Neuron (in vitro differentiated cells): Measurements from ENCODE around the gene ACTN1.
"Not testable (repeated sequence)": the region's sequence is repeated elsewhere in the genome, so short reads cannot be mapped to it uniquely, and the experiment has no call there.

Experiments
- H2AFZ ChIP-seq: one replicate; pipeline ENCODE4 v1.6.1; 2013; ENCODE audit warnings: low read depth, mild to moderate bottlenecking, inconsistent platforms, low read length, moderate library complexity
- H3K27me3 ChIP-seq: one replicate; pipeline ENCODE4 v1.6.1; 2013; ENCODE audit warnings: low read length; ENCODE audit not compliant: insufficient read depth
- H3K36me3 ChIP-seq: one replicate; pipeline ENCODE4 v1.6.1; 2013; ENCODE audit warnings: low read length; ENCODE audit not compliant: insufficient read depth
- H3K4me1 ChIP-seq: one replicate; pipeline ENCODE4 v1.6.1; 2013; ENCODE audit warnings: low read length; ENCODE audit not compliant: insufficient read depth
- H3K4me3 ChIP-seq: 2 replicates; pipeline ENCODE4 v1.5.1; 2013; ENCODE audit warnings: mild to moderate bottlenecking, low read length, moderate library complexity
- H3K9me3 ChIP-seq: one replicate; pipeline ENCODE4 v1.6.1; 2013; ENCODE audit warnings: low read length

ACTN1 gene

DNA sequence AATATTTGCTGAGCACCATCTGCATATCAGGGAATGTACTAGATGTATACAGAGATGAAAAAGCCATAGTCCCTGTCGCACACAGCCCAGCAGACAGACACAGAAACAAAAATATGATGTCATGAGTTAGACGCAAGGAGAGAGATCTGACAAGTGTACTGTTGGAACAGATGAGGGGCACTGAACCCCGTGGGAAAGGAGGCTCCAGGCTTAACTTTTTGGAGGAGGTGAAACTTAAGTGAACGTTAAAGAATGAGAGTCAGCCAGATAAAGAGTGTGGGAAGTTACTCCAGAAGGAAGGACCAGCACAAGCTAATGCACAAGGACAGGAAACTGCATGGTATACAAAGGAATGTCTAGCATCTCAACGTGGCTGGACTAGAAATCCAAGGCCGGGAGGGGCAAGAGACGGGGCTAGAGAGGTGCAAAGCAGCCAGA, 2.5 kb upstream of the ACTN1 start:
- Histone ChIP-seq H3K9me3 (no peaks in the 10 kb centered on the region), H3K27me3 (no peaks in the 10 kb centered on the region), H3K4me3 (no peak overlapping the region), H2AFZ (no peak overlapping the region), H3K36me3 (no peaks in the 10 kb centered on the region), H3K4me1 (peaks cover 18% of the 10 kb centered on the region)

DNA sequence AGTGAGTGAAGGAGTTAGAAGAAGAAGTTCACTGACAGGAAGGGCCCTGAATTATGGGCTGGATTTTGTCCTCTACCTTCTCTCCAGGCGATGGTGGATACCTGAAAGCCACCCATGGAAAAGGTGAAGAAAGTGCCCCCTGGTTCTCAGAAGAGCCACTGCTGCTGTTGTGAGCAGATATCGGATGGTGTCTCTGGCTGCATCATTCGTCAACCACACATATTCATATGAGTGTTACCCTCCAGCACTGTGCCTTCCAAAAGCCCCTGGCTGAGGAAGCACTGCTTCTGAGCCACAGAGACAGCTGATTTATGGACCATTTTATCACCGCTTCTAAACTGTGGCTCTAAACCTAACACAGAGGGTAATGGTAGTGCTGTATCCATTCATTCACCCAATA, 2.0 kb upstream of the ACTN1 start:
- H2AFZ ChIP-seq, result no peak overlapping the region
- no peak overlapping the region for H3K4me3 ChIP-seq
- no peaks in the 10 kb centered on the region for H3K27me3 ChIP-seq
- H3K36me3 ChIP-seq, result no peaks in the 10 kb centered on the region
- no peaks in the 10 kb centered on the region for H3K9me3 ChIP-seq
- peaks cover 19% of the 10 kb centered on the region for H3K4me1 ChIP-seq

DNA sequence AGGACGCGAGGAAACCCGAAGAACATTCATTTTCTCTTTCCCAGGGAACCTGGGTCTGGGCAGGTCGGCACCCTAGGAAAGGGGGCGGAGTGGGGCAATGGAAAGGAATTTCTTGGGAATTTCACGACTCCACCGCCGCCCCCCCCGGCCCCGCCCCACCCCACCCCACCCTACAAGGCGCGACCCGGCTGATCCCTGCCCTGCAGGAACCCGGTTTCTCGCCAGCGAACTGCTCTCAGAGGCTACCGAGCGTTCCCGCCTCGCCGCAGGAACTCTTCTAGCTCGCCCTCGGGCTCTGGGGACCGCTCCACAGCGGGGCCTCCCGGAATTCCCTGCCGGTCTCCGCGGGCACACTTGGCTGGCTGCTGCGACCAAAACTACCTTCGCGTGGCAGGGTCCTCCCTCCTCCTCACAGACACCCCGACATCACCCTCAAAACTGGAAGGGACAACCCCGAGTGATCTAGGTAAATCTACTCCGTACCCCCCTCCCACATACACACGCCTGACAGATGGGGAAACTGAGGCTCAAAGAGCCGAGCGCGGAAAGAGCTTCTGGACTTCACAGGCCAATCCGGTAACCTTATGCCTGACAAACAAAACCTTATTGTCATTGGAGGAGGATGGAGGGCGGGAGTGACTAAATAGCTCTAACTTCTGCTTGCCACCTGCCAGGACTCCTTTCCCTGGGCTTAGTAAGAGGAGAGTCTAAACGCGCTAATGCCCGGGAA, 785 bp upstream of the ACTN1 start:
- Histone ChIP-seq H3K27me3 (no peaks in the 10 kb centered on the region), H3K4me3 (peak overlapping the region; percentile 74), H3K4me1 (peaks cover 15% of the 10 kb centered on the region), H3K36me3 (peaks cover 2% of the 10 kb centered on the region), H2AFZ (peak overlapping the region; percentile 64), H3K9me3 (no peaks in the 10 kb centered on the region)

DNA sequence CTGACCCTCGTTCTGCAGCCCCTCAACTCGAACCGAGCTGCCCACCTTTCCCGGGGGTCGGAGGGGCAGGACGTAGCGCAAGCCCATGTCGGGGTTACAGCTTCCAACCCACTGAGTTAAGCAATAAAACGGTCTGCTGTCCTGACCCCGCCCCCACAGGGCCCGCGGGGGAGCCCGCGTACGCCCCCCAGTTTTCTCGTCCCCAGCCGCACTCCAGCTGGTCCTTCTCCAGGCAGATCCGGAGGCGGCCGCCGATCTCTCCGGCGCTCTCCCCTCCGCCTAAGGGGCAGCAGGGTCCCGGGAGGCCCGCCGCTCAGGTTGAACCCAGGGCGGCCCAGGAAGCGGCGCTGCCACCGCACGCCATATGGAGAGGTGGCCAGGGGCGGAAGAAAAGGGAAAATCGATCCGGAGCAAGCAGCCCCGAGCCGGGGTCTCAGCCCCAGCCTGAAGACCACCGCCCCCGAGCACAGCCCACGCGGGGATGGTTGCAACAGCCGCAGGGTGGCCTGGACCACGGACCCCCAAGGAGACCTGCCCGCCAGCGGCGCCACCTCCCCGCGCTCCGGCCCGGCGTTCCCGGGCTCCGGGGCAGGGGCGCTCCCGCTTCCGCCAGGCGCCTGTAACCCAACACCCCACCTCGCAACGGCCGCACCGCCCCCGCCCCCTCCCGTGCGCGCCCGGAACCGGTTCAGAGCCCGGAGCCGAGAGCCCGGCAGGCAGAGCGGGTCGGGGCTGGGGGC, 760 bp downstream of the ACTN1 start:
- Histone ChIP-seq H3K36me3 (peaks cover 5% of the 10 kb centered on the region), H3K27me3 (no peaks in the 10 kb centered on the region), H3K9me3 (no peaks in the 10 kb centered on the region), H2AFZ (peak overlapping the region; percentile 64), H3K4me3 (peak overlapping the region; percentile 74), H3K4me1 (peaks cover 15% of the 10 kb centered on the region)

DNA sequence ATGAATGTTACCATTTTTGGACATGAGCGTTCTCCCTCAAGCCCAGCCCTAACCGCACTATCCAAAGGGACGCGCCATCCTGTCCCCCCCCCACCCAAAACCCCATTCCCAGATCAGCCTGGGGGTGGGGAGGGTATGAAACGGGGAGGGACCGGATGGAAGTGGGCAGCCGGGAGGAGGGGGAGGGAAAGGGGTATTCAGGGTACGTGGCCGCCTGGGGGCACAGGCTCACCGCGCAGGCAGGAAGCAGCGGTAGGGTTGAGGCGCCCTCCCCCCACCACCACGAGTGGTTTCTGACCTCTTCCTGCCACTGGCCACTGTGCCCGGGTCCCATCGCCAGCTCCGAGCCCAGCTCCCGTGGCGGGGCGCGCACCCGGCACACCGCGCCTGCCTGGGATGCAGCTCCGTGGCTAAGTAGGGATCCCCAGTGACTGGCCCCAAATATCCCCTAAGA, 1.4 kb downstream of the ACTN1 start:
- H3K36me3 ChIP-seq, result peaks cover 5% of the 10 kb centered on the region
- H3K27me3 ChIP-seq, result no peaks in the 10 kb centered on the region
- H3K9me3 ChIP-seq, result no peaks in the 10 kb centered on the region
- peaks cover 13% of the 10 kb centered on the region for H3K4me1 ChIP-seq
- H2AFZ ChIP-seq, result peak overlapping the region; percentile 64
- H3K4me3 ChIP-seq, result peak overlapping the region; percentile 74

DNA sequence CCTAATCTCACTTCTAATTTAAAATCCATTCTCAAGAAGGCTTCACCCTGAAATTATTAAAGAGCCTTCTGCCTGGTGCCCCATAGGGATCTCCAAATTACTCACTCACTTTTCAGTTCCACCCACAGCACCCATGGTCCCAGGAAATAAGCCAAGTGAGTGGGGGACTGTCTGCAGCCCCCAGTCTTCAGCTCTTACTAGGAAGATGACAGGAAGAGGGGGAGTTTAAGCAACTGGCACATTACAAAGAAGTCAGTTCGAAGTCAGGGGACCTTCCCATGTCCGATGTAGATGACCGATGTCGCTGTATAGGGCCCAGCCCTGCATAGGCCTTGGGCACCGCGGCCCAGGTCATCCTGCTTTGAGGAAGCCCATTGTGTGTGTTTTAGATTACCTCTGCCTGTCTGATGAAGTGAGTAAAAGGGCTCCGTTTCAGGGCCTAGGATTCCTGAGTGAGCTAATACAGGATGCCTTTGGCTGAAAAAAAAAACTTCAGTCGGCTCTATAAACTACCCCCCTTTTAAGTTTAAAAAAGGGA, 1.9 kb downstream of the ACTN1 start:
- H2AFZ ChIP-seq, result peak overlapping the region; percentile 64
- peak overlapping the region; percentile 74 for H3K4me3 ChIP-seq
- peaks cover 5% of the 10 kb centered on the region for H3K36me3 ChIP-seq
- no peaks in the 10 kb centered on the region for H3K27me3 ChIP-seq
- H3K4me1 ChIP-seq, result peaks cover 13% of the 10 kb centered on the region
- no peaks in the 10 kb centered on the region for H3K9me3 ChIP-seq

DNA sequence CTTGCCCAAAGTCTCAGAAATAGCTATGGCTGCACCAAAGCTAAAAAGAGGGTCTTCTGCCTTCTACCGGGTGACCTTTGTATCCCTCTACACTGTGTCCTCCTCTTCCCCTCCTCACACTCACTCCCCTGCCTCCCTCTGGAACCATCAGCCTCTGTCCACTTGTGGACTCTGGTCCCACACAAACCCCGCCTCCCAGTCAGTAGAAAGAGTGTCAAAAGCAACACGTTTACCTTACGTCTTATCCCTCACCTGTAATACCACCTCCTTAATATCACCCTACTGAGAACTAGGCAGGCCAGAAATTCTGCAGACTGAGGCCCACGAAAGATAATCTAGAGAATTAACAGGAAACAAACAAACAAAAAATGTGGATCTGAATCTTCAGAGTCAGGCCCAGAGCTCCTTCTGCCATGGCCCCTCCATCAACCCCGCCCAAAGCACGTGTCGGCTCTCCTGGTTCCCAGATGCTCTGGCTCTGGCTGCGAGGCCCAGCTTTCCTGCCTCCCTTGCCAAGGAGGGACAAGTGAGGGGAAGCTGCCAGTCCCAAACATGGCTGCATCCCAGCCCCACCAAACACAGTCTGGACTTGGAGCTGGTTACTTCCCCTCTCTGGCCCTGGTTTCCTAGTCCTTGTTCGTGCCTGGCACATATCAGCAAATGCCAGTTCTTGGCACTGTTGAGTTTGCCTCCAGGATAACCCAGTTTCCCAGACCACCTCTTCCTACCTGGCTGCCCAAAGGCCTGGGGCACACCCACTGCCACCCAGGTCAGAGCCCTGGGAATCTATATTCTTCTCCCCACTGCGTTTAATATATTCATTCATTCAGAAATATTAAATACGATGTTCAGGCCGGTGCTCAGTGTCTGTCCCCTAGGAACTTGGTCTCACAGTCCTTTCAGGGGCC, 2.7 kb downstream of the ACTN1 start:
- H3K4me3 ChIP-seq, result peak overlapping the region; percentile 74
- H3K9me3 ChIP-seq, result no peaks in the 10 kb centered on the region
- no peaks in the 10 kb centered on the region for H3K27me3 ChIP-seq
- no peak overlapping the region for H2AFZ ChIP-seq
- H3K36me3 ChIP-seq, result peaks cover 5% of the 10 kb centered on the region
- H3K4me1 ChIP-seq, result peaks cover 21% of the 10 kb centered on the region

DNA sequence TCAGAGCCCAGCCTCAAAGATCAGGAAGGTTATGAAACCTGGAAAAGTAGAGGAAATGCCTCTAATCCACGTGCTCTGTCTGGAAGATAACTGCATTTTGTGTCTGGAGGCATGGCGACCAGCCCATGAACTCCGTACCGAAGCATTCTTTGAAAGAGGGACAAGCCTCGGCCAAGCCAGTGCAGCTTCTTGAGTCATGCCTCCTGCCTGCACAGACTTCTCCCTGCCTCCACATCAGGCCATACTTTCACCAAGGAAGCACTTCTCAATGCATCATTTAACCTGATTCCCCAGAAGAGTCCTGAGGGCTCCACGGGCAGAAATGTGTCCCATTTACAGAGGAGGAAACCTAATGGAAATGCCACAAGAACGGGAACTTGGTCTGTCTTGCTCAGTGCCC, 3.4 kb downstream of the ACTN1 start:
- peaks cover 5% of the 10 kb centered on the region for H3K36me3 ChIP-seq
- no peak overlapping the region for H3K4me3 ChIP-seq
- H3K27me3 ChIP-seq, result no peaks in the 10 kb centered on the region
- no peak overlapping the region for H2AFZ ChIP-seq
- H3K4me1 ChIP-seq, result peaks cover 21% of the 10 kb centered on the region
- no peaks in the 10 kb centered on the region for H3K9me3 ChIP-seq

DNA sequence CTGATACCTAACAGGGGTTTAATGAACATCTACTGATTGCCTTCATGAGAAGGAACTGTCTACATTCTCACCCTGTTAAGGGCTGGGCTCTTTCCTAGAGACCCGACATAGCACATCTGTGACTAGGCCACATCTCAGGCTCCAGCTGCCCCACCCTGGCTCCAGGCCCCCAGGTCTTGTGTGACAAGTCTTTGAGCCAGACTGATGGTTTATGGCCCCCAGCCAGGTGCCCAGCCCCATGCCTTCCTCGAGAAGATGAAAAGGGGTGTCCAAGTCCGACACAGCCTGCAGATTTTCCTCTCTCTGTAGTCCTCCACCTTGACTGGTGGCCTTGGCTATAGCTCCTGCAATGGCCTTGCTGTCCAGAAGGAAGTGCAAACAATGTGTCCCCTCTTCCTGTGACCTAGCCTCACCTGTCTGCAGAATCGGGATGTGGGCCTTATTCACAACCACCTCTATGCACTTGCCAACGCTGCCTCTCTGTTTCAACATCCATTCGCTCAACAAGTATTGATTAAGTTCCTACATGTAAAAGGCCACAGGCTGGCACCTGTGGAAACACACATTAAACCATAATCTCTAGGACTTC, 4.2 kb downstream of the ACTN1 start:
- Histone ChIP-seq H3K27me3 (no peaks in the 10 kb centered on the region), H3K4me3 (no peak overlapping the region), H2AFZ (no peak overlapping the region), H3K9me3 (no peaks in the 10 kb centered on the region), H3K4me1 (peaks cover 28% of the 10 kb centered on the region), H3K36me3 (peaks cover 5% of the 10 kb centered on the region)

DNA sequence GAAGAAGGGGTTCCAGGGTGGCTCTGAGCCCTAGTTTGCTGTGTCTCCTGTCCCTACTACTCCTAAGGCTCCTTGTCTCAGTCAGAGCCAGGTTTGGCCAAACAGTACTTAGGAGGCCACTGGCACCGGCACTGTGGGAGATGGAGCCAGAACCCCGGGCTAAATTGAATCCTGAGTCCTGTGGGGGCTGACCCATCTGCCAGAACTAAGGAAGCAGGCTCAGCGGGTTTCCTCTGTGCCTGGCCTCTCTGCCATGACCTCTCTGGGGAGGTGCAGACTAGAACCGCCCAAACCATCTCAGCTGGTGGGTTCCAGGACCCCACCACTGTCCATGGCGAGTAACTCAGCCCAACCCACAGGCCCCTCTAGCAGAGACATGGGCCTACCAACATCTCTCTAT, 5.5 kb downstream of the ACTN1 start:
- Histone ChIP-seq H3K36me3 (peaks cover 5% of the 10 kb centered on the region), H3K4me1 (peaks cover 37% of the 10 kb centered on the region), H3K9me3 (no peaks in the 10 kb centered on the region), H3K4me3 (no peak overlapping the region), H3K27me3 (no peaks in the 10 kb centered on the region), H2AFZ (no peak overlapping the region)

DNA sequence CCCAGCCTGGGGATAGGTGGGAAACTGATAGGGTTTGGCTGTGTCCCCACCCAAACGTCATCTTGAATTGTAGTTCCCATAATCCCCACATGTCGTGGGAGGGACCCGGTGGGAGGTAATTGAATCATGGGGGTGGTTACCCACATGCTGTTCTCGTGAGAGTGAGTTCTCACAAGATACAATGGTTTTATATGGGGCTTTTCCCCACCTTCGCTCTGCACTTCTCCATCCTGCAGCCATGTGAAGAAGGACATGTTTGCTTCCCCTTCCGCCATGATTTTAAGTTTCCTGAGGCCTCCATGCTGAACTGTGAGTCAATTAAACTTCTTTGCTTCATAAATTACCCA, 5.9 kb downstream of the ACTN1 start:
- not testable (repeated sequence) for H3K9me3 ChIP-seq, H2AFZ ChIP-seq, H3K27me3 ChIP-seq, H3K4me3 ChIP-seq, H3K36me3 ChIP-seq
- H3K4me1 ChIP-seq, result peaks cover 37% of the 10 kb centered on the region

DNA sequence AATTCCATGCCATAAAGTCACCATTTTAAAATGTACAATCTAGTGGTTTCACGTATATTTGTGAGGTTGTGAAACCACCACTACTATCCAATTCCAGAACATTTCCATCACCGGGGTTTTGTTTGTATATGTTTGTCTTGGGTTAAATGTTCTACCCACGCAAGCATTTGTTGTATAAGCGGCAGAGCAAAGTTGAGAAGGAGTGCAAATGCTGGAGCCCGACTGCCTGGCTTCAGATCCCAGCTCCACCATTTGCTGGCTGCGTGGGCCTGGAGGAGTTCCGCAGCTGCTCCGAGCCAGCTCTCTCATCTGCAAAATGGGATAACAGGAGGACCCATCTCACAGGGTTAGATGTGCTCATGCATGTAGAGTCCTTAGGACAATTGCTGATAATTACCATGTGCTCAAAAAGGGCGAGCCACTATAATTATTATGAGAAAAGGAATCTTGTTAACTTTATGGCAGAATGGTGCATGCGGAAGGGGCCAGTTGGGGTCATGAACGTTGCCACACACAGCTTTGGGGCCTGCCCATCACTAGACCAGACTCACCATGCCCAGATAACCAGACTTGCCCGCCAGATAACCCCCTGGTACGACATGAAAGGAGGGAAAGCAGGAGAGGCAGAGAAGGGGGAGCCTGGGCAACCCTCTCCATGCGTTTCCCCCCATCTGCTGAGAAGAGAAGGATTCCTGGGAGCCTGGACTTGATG, 6.4 kb downstream of the ACTN1 start:
- Histone ChIP-seq H3K27me3 (no peaks in the 10 kb centered on the region), H3K9me3 (no peaks in the 10 kb centered on the region), H3K4me3 (no peak overlapping the region), H3K36me3 (peaks cover 5% of the 10 kb centered on the region), H2AFZ (no peak overlapping the region), H3K4me1 (peaks cover 34% of the 10 kb centered on the region)
